ENCODE measurements around the gene NUP88. TPM values are rescaled to one million over a fixed set of nuclear protein-coding genes. Genes with fewer than 3 reads are reported as not detected.

Gene NUP88
- total RNA-seq, result 10 to 100 TPM; 64.4 to 87.1 (median 75.6) TPM

DNA sequence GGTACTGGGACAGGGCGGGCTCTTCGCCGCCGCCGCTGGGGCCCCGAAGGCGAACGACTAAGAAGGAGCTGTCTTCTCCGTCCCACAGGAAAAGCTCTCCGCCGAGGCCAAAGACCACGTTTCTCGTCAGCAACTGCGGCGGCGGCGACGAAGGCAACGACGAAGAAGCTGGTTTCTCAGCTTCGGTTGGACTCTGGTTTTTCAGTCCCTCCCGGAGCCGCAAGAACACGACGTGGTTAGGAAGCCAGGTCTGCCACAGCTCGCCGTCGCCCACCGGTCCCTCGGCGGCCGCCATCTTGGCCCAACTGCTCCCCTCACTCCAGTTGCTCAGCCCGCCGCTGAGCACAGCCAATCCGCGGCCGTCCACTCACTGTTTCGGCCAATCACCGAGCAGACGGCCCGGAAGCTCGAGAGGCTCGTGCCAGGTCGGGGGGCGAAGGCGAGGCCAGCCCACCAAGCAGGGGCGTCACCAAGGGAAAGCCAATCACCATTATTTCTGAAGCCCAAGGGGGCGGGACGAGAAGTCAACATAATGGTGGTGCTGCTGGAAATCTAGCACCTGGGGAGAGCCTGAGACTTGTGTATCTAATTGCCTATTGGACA, at the start of gene NUP88:
Gene NUP88, minus strand, starts transcription at position 307 of the 603 bp plus-strand sequence. Its CDS starts 12 bp downstream, at position 295.
- H3K36me3 ChIP-seq, result peaks cover 26% of the 10 kb centered on the region
- H3K4me3 ChIP-seq, result peak within 1 kb of the TSS; percentile 77
- no peaks in the 10 kb centered on the region for H3K9me3 ChIP-seq
- peak within 1 kb of the TSS; percentile 92 for H3K27ac ChIP-seq
- no peaks in the 10 kb centered on the region for H3K27me3 ChIP-seq
- H3K4me1 ChIP-seq, result peaks cover 47% of the 10 kb centered on the region
- peak; percentile 97 to 98 for DNase-seq (ENCODE audit: low spot score in 2 of 2)
- TF ChIP-seq POLR2A (IDR thresholded peaks at IDR 0.05) (peak; percentile 70 to 72), EP300 (IDR thresholded peaks at IDR 0.05) (no peak), POLR2AphosphoS5 (IDR thresholded peaks at IDR 0.05) (peak; percentile 71 to 80 (median 78))
- TF ChIP-seq, protein P1, sequence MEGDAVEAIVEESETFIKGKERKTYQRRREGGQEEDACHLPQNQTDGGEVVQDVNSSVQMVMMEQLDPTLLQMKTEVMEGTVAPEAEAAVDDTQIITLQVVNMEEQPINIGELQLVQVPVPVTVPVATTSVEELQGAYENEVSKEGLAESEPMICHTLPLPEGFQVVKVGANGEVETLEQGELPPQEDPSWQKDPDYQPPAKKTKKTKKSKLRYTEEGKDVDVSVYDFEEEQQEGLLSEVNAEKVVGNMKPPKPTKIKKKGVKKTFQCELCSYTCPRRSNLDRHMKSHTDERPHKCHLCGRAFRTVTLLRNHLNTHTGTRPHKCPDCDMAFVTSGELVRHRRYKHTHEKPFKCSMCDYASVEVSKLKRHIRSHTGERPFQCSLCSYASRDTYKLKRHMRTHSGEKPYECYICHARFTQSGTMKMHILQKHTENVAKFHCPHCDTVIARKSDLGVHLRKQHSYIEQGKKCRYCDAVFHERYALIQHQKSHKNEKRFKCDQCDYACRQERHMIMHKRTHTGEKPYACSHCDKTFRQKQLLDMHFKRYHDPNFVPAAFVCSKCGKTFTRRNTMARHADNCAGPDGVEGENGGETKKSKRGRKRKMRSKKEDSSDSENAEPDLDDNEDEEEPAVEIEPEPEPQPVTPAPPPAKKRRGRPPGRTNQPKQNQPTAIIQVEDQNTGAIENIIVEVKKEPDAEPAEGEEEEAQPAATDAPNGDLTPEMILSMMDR (IDR thresholded peaks at IDR 0.05), result no peak
- WGBS, result under 1% methylated on average over 35 of the region's 49 CpGs

DNA sequence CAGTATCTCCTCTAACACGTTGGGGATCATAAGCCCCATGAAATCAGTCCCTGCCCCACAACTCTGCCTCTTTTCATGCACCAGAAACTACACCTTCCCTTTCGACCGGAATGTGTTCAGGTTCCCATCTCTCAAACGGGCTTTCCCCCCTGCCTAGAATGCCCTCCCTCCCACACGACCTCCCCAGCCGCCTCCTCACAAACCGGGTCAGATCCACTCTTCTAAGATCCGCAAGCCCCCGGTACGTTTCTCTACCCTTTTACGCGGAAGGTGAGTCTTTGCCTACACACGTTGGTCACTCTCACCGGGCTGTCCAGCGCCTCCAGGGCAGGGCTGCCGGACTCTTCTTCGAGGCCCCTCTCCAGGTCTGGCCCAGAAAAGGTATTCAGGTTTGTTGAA, 48.6 kb upstream of the NUP88 start:
- peak overlapping the region; percentile 98 for H3K4me3 ChIP-seq
- H3K4me1 ChIP-seq, result peaks cover 31% of the 10 kb centered on the region
- 2% methylated on average over 17 of the region's 17 CpGs for WGBS
- peak overlapping the region; percentile 73 for H3K27ac ChIP-seq
- no peak for TF ChIP-seq EP300 (IDR thresholded peaks at IDR 0.05)
- TF ChIP-seq, protein P1 (IDR thresholded peaks at IDR 0.05), result no peak
- no peak for TF ChIP-seq POLR2A (IDR thresholded peaks at IDR 0.05)
- TF ChIP-seq POLR2AphosphoS5 (IDR thresholded peaks at IDR 0.05), result no peak
- H3K27me3 ChIP-seq, result no peaks in the 10 kb centered on the region
- no peaks in the 10 kb centered on the region for H3K9me3 ChIP-seq
- DNase-seq (ENCODE audit: low spot score in 2 of 2), result no peak
- H3K36me3 ChIP-seq, result peaks cover 11% of the 10 kb centered on the region

DNA sequence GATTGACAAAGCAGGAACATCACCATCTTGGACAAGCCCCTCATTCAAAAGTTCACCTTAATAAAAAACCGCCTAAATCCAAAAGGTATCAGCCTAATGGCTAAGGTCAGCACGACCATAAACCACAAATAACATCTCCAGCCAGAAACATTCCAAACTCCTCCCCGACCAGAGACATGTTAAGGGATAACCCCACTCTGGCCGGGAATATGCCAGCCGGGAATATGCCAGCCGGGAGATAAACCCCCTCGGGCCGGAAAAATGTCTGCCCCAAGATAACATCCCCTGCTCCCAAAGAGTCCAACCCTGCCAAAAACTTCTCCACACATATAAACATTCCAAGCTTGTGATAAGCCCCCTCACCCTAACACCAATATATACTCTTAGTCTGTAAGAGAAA, 48.0 kb upstream of the NUP88 start:
- Histone ChIP-seq H3K4me1 (peaks cover 31% of the 10 kb centered on the region), H3K27me3 (no peaks in the 10 kb centered on the region), H3K36me3 (peaks cover 6% of the 10 kb centered on the region), H3K4me3 (peak overlapping the region; percentile 98), H3K9me3 (no peaks in the 10 kb centered on the region), H3K27ac (no peak overlapping the region)
- 5% methylated on average over 8 of the region's 8 CpGs for WGBS
- no peak for DNase-seq (ENCODE audit: low spot score in 2 of 2)
- TF ChIP-seq EP300 (IDR thresholded peaks at IDR 0.05) (no peak), POLR2A (IDR thresholded peaks at IDR 0.05) (no peak), POLR2AphosphoS5 (IDR thresholded peaks at IDR 0.05) (no peak)
- TF ChIP-seq, protein P1 (IDR thresholded peaks at IDR 0.05), result no peak

DNA sequence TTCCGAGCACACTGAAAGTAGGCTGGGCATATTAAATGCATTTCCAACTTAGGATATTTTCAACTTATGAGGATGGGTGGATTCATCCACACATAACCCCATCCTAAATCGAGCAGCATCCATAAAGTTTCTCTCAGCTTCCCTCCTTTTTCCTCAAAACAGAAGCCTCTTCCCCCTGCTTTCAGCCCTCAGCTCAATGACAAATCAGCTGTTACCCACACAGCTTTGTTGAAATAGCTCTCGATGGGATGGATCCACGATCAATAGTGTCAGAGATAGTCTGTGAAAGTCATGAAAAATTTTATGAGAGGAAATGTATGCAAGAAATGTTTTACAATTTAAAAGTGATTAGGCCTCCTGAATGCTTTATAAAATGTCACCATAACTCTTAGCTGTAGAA, 46.8 kb upstream of the NUP88 start:
- TF ChIP-seq POLR2A (IDR thresholded peaks at IDR 0.05), result no peak
- TF ChIP-seq EP300 (IDR thresholded peaks at IDR 0.05), result no peak
- no peak for TF ChIP-seq POLR2AphosphoS5 (IDR thresholded peaks at IDR 0.05)
- TF ChIP-seq, protein P1 (IDR thresholded peaks at IDR 0.05), result no peak
- no peak for DNase-seq (ENCODE audit: low spot score in 2 of 2)
- Histone ChIP-seq H3K4me3 (no peak overlapping the region), H3K36me3 (peaks cover 10% of the 10 kb centered on the region), H3K27me3 (no peaks in the 10 kb centered on the region), H3K9me3 (no peaks in the 10 kb centered on the region), H3K27ac (no peak overlapping the region), H3K4me1 (peaks cover 31% of the 10 kb centered on the region)
- WGBS, result 92% methylated on average over 4 of the region's 4 CpGs

DNA sequence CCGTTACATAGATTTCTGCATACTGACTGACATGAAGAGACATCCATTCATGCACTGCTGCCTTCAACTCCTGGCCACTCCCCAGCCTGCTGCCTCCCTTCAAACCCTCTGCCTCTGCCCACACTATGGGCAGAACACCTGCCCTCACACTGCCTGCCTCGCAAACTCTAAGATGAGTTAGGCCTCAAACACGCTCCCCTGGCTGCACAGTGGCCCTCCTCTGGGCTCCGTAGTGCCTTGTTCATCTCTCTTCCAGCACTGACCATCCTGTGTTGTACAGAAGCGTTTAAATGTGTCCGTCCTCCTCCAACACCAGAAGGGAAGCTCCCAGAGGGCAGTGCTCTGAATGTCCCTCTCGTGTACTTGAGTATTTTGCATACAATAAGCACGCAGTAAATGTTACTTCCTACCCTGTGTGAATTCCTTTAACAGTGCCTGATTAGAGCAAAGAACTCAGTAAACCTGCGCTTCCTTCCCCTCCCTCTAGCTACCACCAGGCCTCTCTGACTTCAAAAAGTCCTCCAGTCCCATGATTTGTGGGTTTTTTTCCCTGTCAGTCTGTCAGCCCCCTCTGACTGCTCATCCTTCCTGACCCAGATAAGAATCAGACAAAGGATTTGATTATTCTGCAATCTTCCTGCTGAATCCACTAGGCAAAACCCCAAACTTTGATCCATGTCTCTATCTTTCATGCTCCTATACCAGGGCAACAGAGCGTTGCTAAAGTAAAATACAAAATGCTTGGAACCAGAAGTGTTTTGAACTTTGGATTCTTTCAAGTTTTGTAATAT, 45.5 kb upstream of the NUP88 start:
- Histone ChIP-seq H3K27me3 (no peaks in the 10 kb centered on the region), H3K27ac (no peak overlapping the region), H3K4me3 (no peak overlapping the region), H3K9me3 (no peaks in the 10 kb centered on the region), H3K4me1 (peaks cover 31% of the 10 kb centered on the region), H3K36me3 (peaks cover 20% of the 10 kb centered on the region)
- no peak for TF ChIP-seq POLR2AphosphoS5 (IDR thresholded peaks at IDR 0.05)
- no peak for DNase-seq (ENCODE audit: low spot score in 2 of 2)
- WGBS, result 81% methylated on average over 10 of the region's 10 CpGs
